ENCODE results near the gene GDPD5. TPM values are rescaled to one million over a fixed set of nuclear protein-coding genes. Genes with fewer than 3 reads are reported as not detected.

Gene GDPD5
- total and polyA plus RNA-seq, 8 donors, result 0.58 to 57.6 (median 4.9) TPM

DNA sequence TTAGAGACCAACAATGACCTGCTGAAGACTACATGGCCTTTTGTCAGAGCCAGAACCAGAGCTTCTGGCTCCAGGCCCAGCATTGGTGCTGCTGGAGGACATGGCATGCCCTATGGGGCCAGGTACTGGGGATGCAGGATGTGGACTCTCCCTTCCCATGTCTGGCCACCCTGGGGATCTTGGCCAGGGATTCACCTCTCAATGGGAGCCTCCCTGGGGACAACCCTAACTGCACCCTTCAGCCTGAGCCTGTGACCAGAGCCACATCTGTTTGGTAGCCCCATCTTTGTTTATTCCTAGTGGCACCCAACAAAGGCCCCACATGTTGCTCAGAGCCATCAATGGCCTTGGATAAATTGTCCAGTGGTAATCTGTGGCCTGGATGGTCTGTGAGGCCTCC lies 98.6 kb downstream of the GDPD5 start:
- Histone ChIP-seq H3K27ac (peak overlapping the region in 1 of 5 donors; percentile 79), H3K9me3 (peaks cover 0 to 6% (median 4%) of the 10 kb centered on the region in 4 donors), H3K4me3 (no peak overlapping the region), H3K4me1 (peaks cover 14 to 54% (median 34%) of the 10 kb centered on the region in 4 donors), H3K36me3 (peaks cover 4 to 18% (median 8%) of the 10 kb centered on the region in 4 donors), H3K27me3 (peaks cover 0 to 39% (median 12%) of the 10 kb centered on the region in 3 donors)
- no peak for DNase-seq
- intact Hi-C loops (cut with DNase I; ENCODE audit: low total_unique reads), result no loop called here
- TF ChIP-seq EP300 (IDR thresholded peaks at IDR 0.05), result no peak
- no peak for TF ChIP-seq CTCF (IDR thresholded peaks at IDR 0.05)
- TF ChIP-seq POLR2AphosphoS5 (IDR thresholded peaks at IDR 0.05), result no peak

- DNase-seq, result no peak
- WGBS, 5 donors, result 88 to 94% (median 90%) methylated on average over 5 of the region's 5 CpGs
- intact Hi-C loops (cut with DNase I; ENCODE audit: low total_unique reads), result no loop called here
Observed at GRCh38 chr11:75426720-75427086, 99.0 kb downstream of the GDPD5 start.

DNA sequence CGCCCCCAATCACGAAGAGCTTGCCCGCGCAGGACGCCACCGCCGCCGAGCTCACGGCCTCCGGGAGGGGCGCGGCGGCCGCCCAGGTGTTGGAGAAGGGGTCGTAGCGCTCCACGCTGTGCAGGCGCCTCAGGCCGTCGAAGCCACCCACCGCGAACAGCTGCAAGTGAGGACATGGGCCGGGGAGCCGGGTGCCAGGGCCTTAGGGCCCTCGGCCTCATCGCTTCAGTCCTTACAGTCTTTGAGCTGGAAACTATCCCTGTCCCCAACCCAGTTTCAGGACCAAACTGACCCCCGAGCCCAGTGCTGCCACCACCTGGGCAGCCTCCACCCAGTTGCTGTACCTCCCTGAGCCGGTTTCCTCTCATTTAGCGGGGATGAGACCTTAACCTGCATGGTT lies 100.3 kb downstream of the GDPD5 start:
- WGBS, 5 donors, result 85 to 94% (median 92%) methylated on average over 4 to 29 of the region's 29 CpGs

More at GRCh38 chr11:75426720-75427086, 99.0 kb downstream of the GDPD5 start:
- TF ChIP-seq CTCF (IDR thresholded peaks at IDR 0.05) (no peak), POLR2A (IDR thresholded peaks at IDR 0.05) (no peak), POLR2AphosphoS5 (IDR thresholded peaks at IDR 0.05) (no peak), EP300 (IDR thresholded peaks at IDR 0.05) (no peak)
- peaks cover 14 to 59% (median 38%) of the 10 kb centered on the region in 4 donors for H3K4me1 ChIP-seq
- no peak overlapping the region for H3K27ac ChIP-seq
- peaks cover 0 to 6% (median 4%) of the 10 kb centered on the region in 4 donors for H3K9me3 ChIP-seq
- H3K27me3 ChIP-seq, result peaks cover 0 to 34% (median 12%) of the 10 kb centered on the region in 3 donors
- peaks cover 4 to 18% (median 10%) of the 10 kb centered on the region in 4 donors for H3K36me3 ChIP-seq
- H3K4me3 ChIP-seq, result no peak overlapping the region

DNA sequence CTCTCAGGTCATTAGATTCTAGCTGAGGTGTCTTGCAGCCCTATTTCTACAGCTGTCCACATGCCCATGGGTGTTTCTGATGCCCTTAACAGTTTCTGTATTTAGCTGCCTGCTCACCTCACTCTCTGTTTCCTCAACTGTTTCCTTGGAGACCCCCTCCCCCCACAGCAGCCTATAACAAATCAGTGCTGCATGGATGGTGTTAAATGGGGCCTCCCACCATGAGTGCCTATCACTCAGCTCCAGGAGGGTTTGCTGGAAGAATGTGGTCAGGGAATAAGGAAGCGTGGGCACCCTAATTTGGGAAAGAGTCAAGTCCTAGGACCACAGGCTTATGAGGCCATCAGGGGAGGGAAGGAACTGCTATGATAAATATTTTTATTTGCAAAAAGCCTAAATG lies 101.3 kb downstream of the GDPD5 start:
- intact Hi-C loops (cut with DNase I; ENCODE audit: low total_unique reads), result no loop called here
- WGBS, 5 donors, result 92 to 100% (median 96%) methylated on average over 1 of the region's 1 CpG

More for the DNA sequence above, 100.3 kb downstream of the GDPD5 start:
- Histone ChIP-seq H3K9me3 (peaks cover 0 to 6% (median 4%) of the 10 kb centered on the region in 4 donors), H3K4me3 (no peak overlapping the region), H3K4me1 (peaks cover 18 to 62% (median 43%) of the 10 kb centered on the region in 4 donors), H3K27ac (no peak overlapping the region), H3K27me3 (peaks cover 0 to 21% (median 12%) of the 10 kb centered on the region in 3 donors), H3K36me3 (peaks cover 4 to 18% (median 10%) of the 10 kb centered on the region in 4 donors)
- DNase-seq, result no peak
- TF ChIP-seq POLR2AphosphoS5 (IDR thresholded peaks at IDR 0.05) (no peak), CTCF (IDR thresholded peaks at IDR 0.05) (no peak), EP300 (IDR thresholded peaks at IDR 0.05) (no peak)
- intact Hi-C loops (cut with DNase I; ENCODE audit: low total_unique reads), result no loop called here

More for the DNA sequence above, 101.3 kb downstream of the GDPD5 start:
- no peak overlapping the region for H3K4me3 ChIP-seq
- H3K4me1 ChIP-seq, result peaks cover 8 to 65% (median 42%) of the 10 kb centered on the region in 4 donors
- peaks cover 0 to 1% (median under 1%) of the 10 kb centered on the region in 4 donors for H3K9me3 ChIP-seq
- no peak for DNase-seq
- peaks cover 4 to 18% (median 10%) of the 10 kb centered on the region in 4 donors for H3K36me3 ChIP-seq
- peaks cover 0 to 13% (median 7%) of the 10 kb centered on the region in 3 donors for H3K27me3 ChIP-seq
- peak overlapping the region in 1 of 5 donors; percentile 78 for H3K27ac ChIP-seq
- TF ChIP-seq CTCF (IDR thresholded peaks at IDR 0.05) (no peak), POLR2A (IDR thresholded peaks at IDR 0.05) (no peak), EP300 (IDR thresholded peaks at IDR 0.05) (no peak), POLR2AphosphoS5 (IDR thresholded peaks at IDR 0.05) (no peak)

Data from stomach (tissue), 9 donors.